ENCODE results near the gene TMEM98.
"Not testable (repeated sequence)": the region's sequence is repeated elsewhere in the genome, so short reads cannot be mapped to it uniquely, and the experiment has no call there.

TMEM98 gene, protein sequence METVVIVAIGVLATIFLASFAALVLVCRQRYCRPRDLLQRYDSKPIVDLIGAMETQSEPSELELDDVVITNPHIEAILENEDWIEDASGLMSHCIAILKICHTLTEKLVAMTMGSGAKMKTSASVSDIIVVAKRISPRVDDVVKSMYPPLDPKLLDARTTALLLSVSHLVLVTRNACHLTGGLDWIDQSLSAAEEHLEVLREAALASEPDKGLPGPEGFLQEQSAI

GRCh38 chr17:32927724-32928585 lies at the start of gene TMEM98:
Gene TMEM98 (plus strand): TSS chr17:32928153. CDS start chr17:32931529, 3,376 bp downstream.
- no peak for DNase-seq

GRCh38 chr17:32878211-32878610 lies 49.7 kb upstream of the TMEM98 start:
- no peak for DNase-seq

DNA sequence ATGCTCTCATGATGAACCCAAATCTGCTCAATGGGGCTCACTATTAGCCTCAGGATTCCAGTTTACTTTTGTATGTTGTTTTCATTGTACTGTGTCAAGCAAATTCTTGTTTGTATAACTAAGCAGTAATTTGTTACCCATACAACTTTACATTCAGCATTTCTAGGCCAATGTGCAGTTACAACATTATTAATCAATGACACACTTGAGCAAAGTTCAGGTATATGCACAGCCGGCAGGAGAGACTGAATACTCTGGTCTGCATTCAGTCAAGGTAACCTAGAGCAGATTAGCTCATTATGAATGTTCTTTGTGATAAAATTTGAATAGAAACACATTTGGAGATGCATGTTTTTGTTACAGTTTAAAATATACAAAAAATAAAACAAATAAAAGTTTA lies 48.8 kb upstream of the TMEM98 start:
- DNase-seq = no peak

GRCh38 chr17:32880671-32881453 lies 47.1 kb upstream of the TMEM98 start:
- no peak for DNase-seq

DNA sequence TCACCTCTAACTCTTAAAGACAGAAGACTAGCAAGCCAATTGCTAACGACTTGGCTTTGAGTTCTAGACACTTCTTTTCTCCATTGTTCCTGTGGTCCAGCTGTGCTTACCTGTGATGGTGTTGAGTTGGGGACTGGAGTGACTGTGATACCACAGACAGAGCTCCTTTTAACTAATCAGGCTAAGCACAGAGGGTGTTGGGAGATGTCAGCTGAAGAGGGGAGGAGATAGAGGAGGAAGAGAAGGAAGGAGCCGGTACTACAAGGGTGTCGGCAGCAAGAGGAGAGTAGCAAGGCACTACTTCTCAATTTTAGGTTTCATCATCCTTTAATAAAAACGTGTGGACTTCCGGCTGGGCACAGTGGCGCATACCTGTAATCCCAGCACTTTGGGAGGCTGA lies 45.9 kb upstream of the TMEM98 start:
- DNase-seq = no peak

DNA sequence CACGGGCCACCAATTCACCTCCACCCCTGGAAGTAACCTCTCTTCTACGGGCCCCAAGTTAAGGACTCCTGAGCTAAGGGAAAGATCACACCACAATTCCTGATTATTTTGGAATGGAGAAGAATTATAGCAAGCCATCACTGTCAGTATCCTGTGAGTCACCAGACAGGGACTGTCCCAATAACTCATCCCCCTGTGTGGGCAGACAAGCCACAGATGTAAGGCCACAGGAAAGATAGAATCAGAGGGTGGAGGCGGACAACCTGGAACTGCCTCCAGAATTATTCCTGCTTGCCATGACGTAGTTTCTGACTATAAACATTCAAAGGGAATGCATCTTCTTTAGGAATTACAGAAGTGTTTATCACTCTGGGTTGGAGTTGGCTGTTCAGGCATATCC lies 45.2 kb upstream of the TMEM98 start:
- DNase-seq = peak; percentile 29

DNA sequence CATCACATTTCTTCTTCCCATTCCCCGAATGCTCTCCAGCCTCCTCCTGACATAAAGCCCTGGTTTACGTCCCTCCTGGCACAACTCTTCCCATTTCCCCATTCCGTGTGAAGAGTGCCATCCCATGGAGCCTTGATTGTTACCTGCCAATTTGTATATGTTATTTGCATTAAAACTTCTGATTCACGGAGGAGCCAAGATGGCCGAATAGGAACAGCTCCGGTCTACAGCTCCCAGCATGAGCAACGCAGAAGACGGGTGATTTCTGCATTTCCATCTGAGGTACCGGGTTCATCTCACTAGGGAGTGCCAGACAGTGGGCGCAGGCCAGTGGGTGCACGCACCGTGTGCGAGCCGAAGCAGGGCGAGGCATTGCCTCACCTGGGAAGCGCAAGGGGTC lies 41.0 kb upstream of the TMEM98 start:
- DNase-seq = not testable (repeated sequence)

GRCh38 chr17:32887410-32887809 lies 40.5 kb upstream of the TMEM98 start:
- DNase-seq = not testable (repeated sequence)

DNA sequence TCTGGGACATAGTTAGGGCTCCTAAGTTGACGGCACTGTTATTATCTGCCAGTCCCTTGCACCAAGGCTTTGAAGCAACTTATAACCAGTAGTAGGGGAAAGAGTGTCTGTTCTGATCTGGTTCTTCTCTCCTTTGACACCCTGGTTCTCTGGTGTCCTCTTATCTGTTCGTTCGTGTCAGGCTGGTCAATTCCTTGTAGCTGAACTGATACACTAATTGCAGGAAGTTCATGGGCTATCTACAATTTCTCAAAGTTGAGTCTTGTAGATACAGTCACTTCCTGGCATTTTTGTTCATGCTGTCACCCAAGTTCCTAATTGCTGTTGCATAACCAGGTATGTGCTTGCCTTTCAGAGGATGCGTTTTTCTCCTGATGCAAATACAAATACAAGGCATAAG lies 33.7 kb upstream of the TMEM98 start:
- DNase-seq = no peak

DNA sequence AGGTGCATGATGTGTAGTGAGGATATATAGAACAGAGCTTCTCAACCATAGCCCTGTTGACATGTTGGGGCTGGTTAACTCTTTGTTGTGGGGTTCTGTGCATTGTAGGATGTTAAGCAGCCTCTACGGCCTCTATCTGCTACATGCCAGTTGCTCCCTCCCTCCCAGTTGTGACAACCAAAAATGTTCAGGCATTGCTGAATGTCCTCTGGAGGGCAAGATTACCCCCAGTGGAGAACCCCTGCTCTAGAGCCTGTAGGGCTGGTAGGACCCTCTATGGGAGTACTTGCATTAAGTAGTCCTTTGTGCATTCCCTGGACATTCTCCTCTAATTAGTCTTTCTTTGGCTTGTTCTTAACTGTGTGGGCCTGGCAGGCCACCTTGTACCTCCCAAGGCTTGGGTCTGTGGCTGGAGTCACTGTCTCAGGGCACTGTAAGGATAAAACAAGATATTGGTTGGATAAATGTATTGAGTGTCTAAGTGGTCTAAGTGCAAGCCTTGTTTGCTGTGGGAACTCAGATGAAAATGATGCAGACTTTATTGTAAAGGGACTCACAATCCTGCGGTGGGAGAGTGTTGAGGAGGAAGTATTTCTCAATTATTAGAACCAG lies 31.2 kb upstream of the TMEM98 start:
- DNase-seq = no peak

DNA sequence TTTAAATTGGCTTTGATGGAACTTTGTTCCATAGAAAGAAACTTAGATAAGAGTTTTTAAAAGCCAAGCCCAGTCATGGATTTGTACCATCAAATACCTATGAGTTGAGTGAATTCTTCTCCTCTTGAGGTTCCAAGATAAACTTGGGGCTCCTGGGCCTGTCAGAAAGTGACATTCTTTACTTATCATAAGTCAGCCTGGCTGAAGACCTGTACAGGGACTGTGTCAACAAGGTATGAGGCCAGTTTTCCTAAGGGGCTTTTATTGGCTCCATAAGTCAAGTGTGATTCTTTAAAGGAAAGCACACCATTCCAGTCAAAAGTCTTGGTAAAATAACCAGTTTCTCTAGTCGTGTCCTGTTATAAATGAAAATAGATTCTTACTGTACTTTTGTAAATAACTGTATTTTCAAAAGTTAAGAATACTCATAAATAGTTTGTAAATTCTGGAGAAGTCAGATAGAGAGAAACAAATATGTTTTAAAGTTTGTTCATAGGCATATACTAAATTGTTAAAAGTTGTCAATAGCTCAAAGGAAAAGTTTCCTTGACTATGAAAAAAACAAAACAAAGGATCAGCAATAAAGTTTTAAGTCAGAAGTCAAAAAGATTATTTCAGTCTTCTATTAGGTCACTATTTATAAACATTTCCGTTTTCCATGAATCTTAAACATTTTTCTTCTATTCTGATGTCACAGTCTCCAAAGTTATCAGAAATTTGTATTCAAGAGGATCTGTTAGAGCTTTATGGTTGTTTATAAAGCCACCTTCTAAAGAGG lies 28.5 kb upstream of the TMEM98 start:
- no peak for DNase-seq

- no peak for DNase-seq
Observed at GRCh38 chr17:32901743-32902142, 26.2 kb upstream of the TMEM98 start.

GRCh38 chr17:32903774-32904673 lies 23.9 kb upstream of the TMEM98 start:
- DNase-seq = peak; percentile 33

DNA sequence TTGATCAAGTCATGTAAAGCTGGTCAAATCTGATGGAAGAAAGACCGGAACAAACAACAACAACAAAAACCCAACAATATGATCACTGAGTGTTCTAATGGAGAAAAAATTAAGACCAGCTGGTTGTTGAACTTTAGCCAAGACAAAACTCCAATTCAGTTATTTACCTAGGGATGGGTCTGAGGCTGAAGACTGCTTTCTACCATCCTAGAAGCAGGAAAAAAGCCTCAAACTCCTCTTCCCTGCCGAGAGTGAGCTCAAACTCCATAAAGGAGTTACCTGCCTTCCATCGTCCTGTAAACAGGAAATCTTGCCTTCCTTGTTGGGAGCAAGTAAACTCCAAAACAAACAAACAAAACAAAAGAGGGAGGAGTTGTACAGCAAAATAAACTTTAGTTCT lies 23.1 kb upstream of the TMEM98 start:
- no peak for DNase-seq

DNA sequence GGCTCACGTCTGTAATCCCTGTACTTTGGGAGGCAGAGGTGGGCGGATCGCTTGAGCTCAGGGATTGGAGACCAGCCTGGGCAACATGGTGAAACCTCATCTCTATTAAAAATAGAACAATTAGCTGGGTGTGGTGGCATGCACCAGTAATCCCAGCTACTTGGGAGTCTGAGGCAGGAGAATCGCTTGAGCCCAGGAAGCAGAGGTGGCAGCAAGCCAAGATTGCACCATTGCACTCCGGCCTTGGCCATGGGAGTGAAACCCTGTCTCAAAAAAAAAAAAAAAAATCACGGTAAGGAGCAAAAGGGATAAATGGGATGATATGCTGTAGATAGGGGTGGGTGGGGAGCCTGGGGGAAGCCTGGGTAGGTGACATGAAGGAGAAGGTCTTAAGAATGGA lies 20.4 kb upstream of the TMEM98 start:
- DNase-seq = no peak

DNA sequence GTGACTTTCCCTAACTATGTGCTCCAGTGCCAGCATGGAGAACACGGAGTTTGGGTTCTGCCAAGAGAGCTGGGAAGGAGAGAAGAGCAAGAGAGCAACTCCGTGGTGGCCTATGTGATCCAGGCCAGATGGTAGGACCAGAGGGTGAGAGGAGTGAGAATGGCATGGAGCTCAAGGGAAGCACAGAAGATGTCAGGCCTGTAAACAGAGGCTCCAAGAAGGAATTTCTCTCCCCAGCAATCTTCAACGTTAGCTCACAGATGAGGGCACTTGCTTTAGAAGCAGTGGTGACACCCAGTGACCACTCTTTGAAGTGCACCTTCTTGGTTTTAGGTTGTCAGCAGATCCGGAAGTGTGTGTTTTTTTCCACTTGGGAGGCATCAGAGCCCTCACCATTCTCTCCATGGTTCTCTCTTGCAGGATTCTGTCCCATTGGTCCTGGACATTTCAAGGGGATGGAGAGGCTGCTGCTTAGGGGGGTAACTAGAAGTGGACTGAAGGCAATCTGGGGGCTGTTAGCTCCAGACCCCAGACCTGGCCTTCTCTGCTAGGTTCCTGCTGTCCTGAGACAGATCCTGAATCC lies 18.1 kb upstream of the TMEM98 start:
- DNase-seq = peak; percentile 71

DNA sequence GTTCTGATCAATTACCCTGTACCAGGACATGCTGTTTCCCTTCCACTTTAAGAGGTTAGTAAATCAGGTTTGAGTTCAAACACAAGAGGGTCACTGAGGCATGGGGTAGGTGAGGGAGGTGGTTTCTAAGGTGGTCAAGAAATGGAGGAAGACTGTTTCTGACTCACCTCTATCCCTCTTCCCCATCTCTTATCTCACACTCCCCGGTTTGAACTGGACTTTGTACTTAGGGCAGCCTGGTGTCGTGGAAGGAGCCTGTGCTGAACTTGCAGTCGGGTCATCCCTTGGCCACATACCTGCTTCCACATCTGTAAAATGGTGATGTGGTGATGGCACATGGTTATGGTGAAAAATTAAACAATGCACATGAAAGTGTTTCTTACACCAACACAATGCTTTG lies 17.2 kb upstream of the TMEM98 start:
- no peak for DNase-seq

DNA sequence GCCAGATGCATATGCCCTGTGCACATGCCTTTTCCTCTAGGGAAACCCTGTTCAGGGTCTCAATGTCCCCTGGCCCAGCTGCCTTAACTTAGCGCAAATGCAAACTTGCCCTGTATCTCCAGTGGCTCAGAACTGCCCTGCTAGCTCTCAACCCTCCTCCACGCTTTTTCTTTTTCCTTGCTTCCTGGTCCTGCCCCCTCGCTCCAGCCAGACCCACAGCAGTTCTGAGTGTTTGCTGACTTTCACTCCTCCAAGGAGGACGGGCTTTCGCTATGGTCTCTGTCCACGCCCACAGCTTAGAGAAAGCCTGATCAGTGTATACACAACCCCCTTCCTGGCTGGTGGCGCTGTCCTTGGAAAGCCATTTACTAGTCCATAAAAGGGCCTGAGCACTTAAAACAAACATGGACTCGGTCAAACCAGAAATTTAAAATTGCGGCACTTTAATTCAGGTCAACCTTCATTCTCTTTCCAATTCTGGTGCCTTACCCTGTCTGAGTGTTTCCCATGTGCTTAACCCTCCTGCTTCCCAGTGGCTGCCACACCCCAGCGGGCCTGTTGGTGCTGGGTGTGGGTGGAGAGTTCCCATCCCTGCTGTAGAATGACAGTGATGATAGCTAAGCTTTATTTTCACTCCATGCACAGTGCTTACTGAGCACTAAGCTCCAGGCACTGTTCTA lies 15.6 kb upstream of the TMEM98 start:
- DNase-seq = no peak

- no peak for DNase-seq
Observed at GRCh38 chr17:32913593-32913992, 14.4 kb upstream of the TMEM98 start.

GRCh38 chr17:32914181-32914580 lies 13.8 kb upstream of the TMEM98 start:
- peak; percentile 84 for DNase-seq
